ENCODE measurements around the gene RNFT2.

DNA sequence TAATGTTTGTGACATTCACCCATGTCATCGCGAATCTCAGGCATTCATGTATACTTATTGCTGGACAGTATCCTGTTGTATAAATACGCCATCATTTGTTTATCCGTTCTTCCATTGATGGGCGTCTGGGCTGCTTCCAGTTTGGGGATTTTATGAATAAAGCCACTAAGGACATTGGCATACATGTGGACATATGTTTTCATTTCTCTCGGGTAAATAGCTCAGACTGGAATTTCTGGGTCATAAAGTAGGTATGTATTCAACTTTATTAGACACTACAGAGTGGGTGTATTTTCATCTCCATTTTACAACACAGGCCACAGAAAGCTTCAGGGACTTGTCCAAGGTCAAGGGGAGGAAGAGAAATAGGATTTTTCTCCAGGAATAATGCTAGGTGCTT lies 94.2 kb downstream of the RNFT2 start:
- TF ChIP-seq, protein P1, sequence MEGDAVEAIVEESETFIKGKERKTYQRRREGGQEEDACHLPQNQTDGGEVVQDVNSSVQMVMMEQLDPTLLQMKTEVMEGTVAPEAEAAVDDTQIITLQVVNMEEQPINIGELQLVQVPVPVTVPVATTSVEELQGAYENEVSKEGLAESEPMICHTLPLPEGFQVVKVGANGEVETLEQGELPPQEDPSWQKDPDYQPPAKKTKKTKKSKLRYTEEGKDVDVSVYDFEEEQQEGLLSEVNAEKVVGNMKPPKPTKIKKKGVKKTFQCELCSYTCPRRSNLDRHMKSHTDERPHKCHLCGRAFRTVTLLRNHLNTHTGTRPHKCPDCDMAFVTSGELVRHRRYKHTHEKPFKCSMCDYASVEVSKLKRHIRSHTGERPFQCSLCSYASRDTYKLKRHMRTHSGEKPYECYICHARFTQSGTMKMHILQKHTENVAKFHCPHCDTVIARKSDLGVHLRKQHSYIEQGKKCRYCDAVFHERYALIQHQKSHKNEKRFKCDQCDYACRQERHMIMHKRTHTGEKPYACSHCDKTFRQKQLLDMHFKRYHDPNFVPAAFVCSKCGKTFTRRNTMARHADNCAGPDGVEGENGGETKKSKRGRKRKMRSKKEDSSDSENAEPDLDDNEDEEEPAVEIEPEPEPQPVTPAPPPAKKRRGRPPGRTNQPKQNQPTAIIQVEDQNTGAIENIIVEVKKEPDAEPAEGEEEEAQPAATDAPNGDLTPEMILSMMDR (IDR thresholded peaks at IDR 0.05): no peak
- no peak for TF ChIP-seq POLR2A (IDR thresholded peaks at IDR 0.05)

Data from Peyer's patch (tissue), 4 donors.